GM12891 (cell line): Measurements from ENCODE around the gene C15orf39.

Experiments used
- DNase-seq: peaks from one replicate; pipeline ENCODE4 v3.0.0; 2011; ENCODE audit warnings: low spot score; ENCODE audit not compliant: insufficient read length
- FAIRE-seq: peaks from 2 replicates; lab custom pipeline; 2011; peaks lifted over from hg19 to GRCh38; lab: Jason Lieb, UNC
- PAX5 ChIP-seq: IDR thresholded peaks from 2 replicates; pipeline ENCODE4 v1.6.1; 2011; ENCODE audit warnings: low read length, moderate library complexity, mild to moderate bottlenecking; ENCODE audit not compliant: insufficient read depth, severe bottlenecking
- POLR2A ChIP-seq: IDR thresholded peaks from 2 replicates; pipeline ENCODE4 v1.6.1; 2011; ENCODE audit warnings: low read depth, low read length, control low read depth
- POLR2AphosphoS5 ChIP-seq: IDR thresholded peaks from 2 replicates; pipeline ENCODE4 v1.6.1; 2011; ENCODE audit warnings: low read depth, low read length, control low read depth
- POU2F2 ChIP-seq: IDR thresholded peaks from 2 replicates; pipeline ENCODE4 v1.6.1; 2011; ENCODE audit warnings: low read depth, mild to moderate bottlenecking, control low read depth, low read length, moderate library complexity
- SPI1 ChIP-seq: IDR thresholded peaks from 2 replicates; pipeline ENCODE4 v1.6.1; 2011; ENCODE audit warnings: low read depth, low read length, control low read depth
- TAF1 ChIP-seq: IDR thresholded peaks from 2 replicates; pipeline ENCODE4 v1.6.1; 2011; ENCODE audit warnings: low read depth, low read length, control low read depth

C15orf39 gene

DNA sequence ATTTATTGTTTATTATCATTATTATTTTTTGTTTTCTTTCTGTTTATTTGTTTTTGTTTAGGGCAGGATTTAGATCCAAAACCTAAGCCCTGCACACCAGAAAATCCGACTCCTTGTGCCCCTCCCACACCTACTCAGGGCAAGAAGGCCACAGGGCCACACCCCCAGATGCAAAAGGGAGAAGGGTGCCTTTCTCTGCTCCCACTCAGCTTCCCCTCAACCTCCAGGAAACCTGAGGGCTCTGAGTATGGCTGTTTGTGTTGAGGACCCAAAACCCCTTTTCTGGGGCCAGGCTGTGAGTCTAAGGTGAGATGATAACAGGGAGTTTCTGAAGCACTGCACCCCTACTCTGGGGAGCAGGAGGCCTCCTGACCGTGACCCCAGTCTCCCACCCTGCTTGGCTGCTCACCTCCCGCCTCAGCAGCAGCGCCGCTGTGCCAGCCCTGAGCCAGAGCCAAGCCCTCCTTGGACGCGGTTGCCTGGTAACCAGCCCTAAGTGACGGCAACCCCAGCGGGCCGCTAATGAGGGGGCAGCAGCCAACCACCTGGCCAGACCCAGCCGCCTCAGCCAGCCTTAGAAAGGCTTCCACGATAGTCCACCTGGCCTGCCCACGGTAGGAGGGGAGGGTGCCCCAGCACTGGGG lies 6.4 kb upstream of the C15orf39 start:
- no peak for DNase-seq
- no peak for FAIRE-seq
- TF ChIP-seq PAX5 (no peak), POLR2AphosphoS5 (no peak), POU2F2 (no peak)

DNA sequence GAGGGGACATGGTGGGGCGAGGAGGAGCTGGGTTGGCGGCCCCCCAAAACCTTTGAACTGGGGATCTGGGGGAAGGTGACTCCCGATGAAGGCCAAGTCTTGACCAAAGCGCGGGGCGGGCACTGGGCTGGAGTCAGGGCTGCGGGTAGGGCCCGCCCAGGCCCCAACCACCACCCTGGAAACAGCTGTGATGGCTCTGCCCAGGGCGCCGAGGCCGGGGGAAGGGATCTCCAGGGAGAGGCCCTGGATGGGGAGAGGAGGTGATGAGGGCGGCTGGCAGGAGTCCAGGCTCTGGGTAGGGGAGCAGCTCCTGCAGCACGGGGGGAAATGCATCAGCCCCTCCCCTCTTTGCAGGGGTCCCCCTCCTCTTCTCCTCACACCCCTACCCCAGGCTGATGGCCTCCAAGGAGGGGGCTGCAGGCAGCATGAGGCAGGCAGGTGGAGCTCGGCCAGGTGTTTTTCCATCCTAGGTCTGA lies 5.9 kb upstream of the C15orf39 start:
- FAIRE-seq (no peak), DNase-seq (no peak)
- no peak for TF ChIP-seq POLR2AphosphoS5
- no peak for TF ChIP-seq PAX5
- TF ChIP-seq SPI1 = no peak
- no peak for TF ChIP-seq TAF1
- TF ChIP-seq POLR2A = no peak
- no peak for TF ChIP-seq POU2F2

DNA sequence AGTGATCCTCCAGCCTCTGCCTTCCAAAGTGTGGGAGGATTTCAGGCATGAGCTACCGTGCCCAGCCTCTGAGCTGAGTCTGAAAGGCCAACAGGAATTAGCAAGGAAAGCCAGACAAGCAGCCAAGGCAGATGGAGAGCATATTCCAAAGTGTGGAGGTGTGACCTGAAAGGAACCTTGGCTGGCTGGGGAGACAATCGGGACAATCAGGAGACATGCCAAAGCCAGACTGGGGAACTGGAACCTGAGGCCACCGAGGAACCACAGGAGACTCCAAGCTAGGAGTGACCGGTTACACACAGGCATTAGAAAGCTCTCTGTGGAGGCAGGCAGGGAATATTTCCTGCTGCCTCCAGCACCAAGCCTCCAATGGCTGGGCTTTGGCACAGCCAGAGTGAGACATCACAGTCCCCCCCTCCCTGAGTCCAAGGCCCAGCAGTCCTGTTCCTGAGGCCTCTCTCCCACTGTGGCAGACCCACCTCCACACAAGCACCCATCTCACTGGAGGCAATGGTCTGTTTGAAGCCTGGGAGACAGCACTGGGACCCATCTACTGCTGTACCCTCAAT lies 4.5 kb upstream of the C15orf39 start:
- no peak for TF ChIP-seq POU2F2
- no peak for TF ChIP-seq POLR2AphosphoS5
- no peak for TF ChIP-seq POLR2A
- no peak for TF ChIP-seq TAF1
- TF ChIP-seq SPI1 = no peak
- TF ChIP-seq PAX5 = no peak
- no peak for FAIRE-seq
- DNase-seq = no peak

DNA sequence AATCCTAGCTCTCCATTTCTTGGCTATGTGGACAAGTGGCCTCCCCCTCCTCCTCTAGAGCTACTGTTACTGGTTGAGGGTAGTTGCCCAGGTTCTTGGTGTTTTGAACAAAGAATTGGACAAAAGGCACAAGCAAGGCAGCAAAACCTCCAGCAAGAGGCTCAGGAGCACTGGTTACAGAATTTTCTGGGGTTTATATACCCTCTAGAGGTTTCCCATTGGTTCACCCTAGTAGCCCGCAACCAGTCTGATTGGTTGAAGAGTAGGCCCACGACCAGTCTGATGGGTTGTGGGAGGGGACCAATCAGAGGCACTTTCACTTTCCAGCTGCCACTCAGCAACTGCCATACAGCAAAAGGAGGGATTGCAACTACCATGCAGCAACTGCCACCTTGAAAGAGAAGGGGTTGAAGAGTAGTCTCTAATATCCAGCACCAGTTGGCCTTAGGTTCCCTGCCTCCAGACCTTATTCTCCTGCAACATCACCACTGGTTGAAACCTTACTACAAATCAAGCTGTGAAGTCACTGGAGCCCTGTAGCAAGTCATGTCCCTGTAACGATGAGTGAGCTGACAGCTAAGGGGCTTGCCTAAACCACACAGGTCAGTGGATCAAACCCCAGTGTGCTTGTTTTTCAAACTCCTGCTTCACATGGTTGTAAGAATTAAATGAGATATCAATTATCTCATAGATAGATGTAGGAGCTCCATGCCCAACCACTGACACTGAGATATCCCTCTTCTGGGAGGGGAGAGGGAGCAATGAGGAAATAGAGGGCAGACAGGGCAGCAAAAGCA lies 2.9 kb upstream of the C15orf39 start:
- FAIRE-seq = peak; percentile 81
- DNase-seq = no peak
- TF ChIP-seq PAX5 (no peak), SPI1 (no peak), POLR2AphosphoS5 (peak; percentile 61), POLR2A (peak; percentile 73; the same call in 1 of the 2 replicates), POU2F2 (no peak)

DNA sequence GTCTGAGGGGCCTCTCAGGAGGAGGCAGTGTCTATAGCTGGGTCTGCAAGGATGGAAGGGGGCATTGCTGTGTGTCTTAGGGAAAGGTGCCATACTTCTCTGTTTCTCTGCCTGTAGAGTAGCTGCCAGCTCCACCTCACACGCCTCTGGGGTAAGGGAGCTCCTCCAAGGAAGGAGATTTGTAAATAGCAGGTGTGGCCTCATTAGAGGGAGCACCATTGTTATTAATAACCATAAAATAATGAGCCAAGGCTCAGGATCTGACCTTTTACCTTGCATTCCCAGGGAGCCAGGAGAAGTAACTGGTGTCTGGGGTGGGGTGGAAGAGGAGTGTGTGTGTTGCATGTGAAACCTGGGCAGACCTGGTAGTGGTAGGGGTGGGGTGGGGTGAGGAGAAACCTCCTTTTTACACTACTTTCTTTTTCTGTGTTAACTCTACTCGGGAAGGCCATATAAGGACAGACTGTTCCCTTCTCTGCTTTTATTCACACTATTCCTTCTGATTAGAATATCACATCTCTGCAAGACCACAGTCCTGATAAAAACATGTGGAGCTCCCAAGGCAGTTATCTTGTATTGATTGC lies 2.2 kb upstream of the C15orf39 start:
- TF ChIP-seq SPI1 (no peak), POLR2A (peak; percentile 35; the same call in 1 of the 2 replicates)
- DNase-seq (no peak), FAIRE-seq (peak; percentile 40)

DNA sequence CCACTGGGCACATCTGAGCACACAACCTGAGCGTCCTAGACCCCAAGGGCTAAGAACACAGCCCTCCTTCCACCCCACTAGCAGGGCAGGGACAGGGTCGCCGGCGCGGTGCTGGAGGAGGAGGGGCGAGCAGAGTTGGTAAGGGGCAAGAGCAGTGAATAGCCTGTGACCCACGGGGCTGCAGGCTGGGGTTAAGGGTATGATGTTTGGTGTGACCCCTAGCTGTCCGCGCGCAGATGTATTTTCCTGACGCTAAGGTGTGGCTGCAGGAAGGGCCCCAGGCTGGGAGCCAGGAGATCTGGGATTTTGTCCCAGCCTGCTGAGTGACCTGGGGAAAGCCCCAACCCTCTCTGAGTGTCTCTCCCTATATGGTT lies 1.3 kb upstream of the C15orf39 start:
- no peak for FAIRE-seq
- DNase-seq = no peak
- TF ChIP-seq POLR2AphosphoS5 = no peak

DNA sequence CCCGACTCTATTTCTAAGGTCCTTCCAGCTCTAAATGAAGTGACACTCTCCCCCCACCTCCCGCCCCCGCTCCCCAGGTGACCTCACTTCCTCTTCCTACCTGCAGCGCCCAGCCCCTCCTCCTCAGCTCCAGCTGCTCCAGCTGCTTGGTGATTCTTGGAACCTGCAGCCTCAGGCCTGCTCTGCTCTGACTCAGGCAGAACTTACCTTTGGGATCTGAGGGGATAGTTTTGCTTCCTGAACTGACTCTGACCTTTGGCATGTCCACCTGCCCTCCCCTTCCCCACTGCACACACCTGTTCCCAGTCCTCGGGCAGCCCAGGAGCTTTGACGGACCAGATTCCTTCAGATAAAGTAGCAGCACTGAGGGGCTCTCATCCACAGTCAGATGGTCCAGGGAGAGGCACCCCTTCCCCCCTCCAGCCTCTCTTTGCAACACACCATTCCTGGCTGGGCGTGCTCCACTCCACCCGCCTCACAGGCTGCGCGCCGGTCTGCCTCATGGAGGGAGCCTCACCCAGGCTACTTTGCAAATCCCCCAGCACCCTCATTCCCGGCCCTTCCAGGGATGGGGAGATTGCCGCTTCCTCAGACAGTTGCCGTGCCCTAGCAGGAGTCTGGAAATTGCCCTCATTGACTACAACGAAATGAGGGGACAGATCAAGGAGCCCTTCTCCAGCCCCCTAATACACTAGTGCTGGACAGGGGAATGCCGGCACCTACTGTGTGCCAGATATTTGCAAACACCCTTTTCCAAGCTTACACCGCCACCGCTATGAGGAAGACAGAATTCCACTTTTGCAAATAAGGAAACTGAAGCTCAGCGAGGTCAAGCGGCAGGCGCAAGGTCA lies 692 bp upstream of the C15orf39 start:
- TF ChIP-seq SPI1 (peak; percentile 73), POLR2A (no peak)
- FAIRE-seq (peak; percentile 75), DNase-seq (no peak)

DNA sequence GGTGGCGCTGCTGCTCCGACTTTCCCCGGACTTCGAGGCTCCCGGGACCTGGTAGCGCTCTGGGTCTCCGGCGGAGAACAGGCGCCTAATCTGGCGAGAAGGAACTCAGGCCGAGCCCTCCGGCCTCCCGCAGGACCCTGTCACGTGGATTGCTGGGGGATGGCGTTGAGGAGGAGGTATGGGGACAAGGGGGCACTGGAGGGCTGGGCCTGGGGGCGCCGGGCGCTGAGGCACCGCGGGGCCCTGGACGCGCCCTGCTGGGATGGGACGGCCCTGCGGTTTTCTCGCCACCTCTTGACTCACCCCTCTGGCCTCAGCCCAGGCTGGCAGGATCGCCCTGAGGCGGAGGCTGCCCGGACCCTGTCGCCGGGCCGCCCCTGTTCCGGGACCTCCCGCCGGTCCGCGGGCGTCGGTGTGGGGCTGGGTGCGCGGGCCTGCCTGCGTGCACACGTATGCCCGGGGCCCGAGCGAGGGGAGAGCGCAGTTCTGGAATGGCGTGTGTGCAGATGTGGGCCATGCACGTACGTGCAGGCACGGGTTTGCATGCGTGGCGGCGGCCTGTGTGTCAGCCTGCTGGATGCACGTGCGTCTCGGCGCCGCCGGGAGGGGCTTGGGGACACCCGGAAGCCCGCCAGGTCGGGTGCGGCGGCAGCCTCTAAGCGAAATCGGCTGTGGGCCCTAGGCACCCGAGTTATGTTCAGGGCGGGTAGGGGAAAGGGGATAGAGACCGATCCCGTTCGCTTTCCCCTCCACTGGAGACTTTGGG lies 752 bp downstream of the C15orf39 start:
- DNase-seq (peak; percentile 76), FAIRE-seq (peak; percentile 90)

More for the DNA sequence above, 752 bp downstream of the C15orf39 start:
- peak; percentile 76 for TF ChIP-seq POLR2A
- TF ChIP-seq PAX5 = no peak
- TF ChIP-seq POU2F2 = peak; percentile 87
- TF ChIP-seq POLR2AphosphoS5 = peak; percentile 74
- peak; percentile 44; the same call in 1 of the 2 replicates for TF ChIP-seq TAF1
- no peak for TF ChIP-seq SPI1
